GM19324 (cell line): ENCODE results near the gene KRTAP29-1.

Source experiments
- ATAC-seq: cut with Tn5 transposase; IDR thresholded peaks from one replicate; pipeline ENCODE4 v1.9.1; 2021; ENCODE audit warnings: mild to moderate bottlenecking, moderate library complexity; ENCODE audit not compliant: unreplicated experiment, low FRiP score

KRTAP29-1 gene

GRCh38 chr17:41254861-41255260 lies 47.8 kb downstream of the KRTAP29-1 start:
- ATAC-seq: no peak
